H9 (cell line): Measurements from ENCODE around the gene FAM222B. TPM values are rescaled to one million over a fixed set of nuclear protein-coding genes. Genes with fewer than 3 reads are reported as not detected.

Experiments used
- DNase-seq: peaks from one replicate; pipeline ENCODE4 v3.0.0-alpha.2; 2017
- H2AFZ ChIP-seq: one replicate; pipeline ENCODE4 v1.6.1; 2013; ENCODE audit warnings: mild to moderate bottlenecking, low read length, control low read depth, moderate library complexity
- H2AK5ac ChIP-seq: 2 replicates; pipeline ENCODE4 v1.6.1; 2013; ENCODE audit warnings: low read length, control low read depth, mixed read lengths; ENCODE audit not compliant: insufficient read length
- H2BK120ac ChIP-seq: one replicate; pipeline ENCODE4 v1.6.1; 2013; ENCODE audit warnings: low read depth, mild to moderate bottlenecking, low read length, control low read depth, inconsistent platforms; ENCODE audit not compliant: poor library complexity, severe bottlenecking
- H2BK12ac ChIP-seq: 2 replicates; pipeline ENCODE4 v1.6.1; 2013; ENCODE audit warnings: low read length, control low read depth, mixed read lengths, low read depth; ENCODE audit not compliant: insufficient read length
- H2BK15ac ChIP-seq: 2 replicates; pipeline ENCODE4 v1.6.1; 2013; ENCODE audit warnings: low read depth, low read length, control low read depth
- H2BK20ac ChIP-seq: one replicate; pipeline ENCODE4 v1.6.1; 2013; ENCODE audit warnings: low read depth, mild to moderate bottlenecking, low read length, control low read depth, inconsistent platforms; ENCODE audit not compliant: poor library complexity, severe bottlenecking
- H2BK5ac ChIP-seq: 2 replicates; pipeline ENCODE4 v1.6.1; 2013; ENCODE audit warnings: low read length, control low read depth, mixed read lengths; ENCODE audit not compliant: insufficient read length
- H3K14ac ChIP-seq: 2 replicates; pipeline ENCODE4 v1.6.1; 2013; ENCODE audit warnings: low read length, control low read depth; ENCODE audit not compliant: insufficient read depth
- H3K18ac ChIP-seq: 2 replicates; pipeline ENCODE4 v1.6.1; 2013; ENCODE audit warnings: low read depth, mild to moderate bottlenecking, mixed read lengths, low read length, control low read depth; ENCODE audit not compliant: insufficient read length
- H3K23ac ChIP-seq: 2 replicates; pipeline ENCODE4 v1.6.1; 2013; ENCODE audit warnings: low read length, control low read depth, mixed read lengths, low read depth; ENCODE audit not compliant: insufficient read length
- H3K23me2 ChIP-seq: 2 replicates; pipeline ENCODE4 v1.6.1; 2013; ENCODE audit warnings: low read depth, mild to moderate bottlenecking, mixed read lengths, low read length, control low read depth; ENCODE audit not compliant: insufficient read length, poor library complexity, severe bottlenecking
- H3K27ac ChIP-seq: 2 replicates; pipeline ENCODE4 v1.5.1; 2013; ENCODE audit warnings: low read length, control low read depth, mixed read lengths, low read depth; ENCODE audit not compliant: insufficient read length
- H3K27me3 ChIP-seq: 2 replicates; pipeline ENCODE4 v1.6.1; 2013; ENCODE audit warnings: low read length, control low read depth, inconsistent platforms; ENCODE audit not compliant: insufficient read depth
- H3K4ac ChIP-seq: 2 replicates; pipeline ENCODE4 v1.6.1; 2013; ENCODE audit warnings: low read depth, mild to moderate bottlenecking, control low read depth, inconsistent platforms, low read length, moderate library complexity
- H3K4me1 ChIP-seq: 2 replicates; pipeline ENCODE4 v1.6.1; 2013; ENCODE audit warnings: low read length, control low read depth, inconsistent platforms; ENCODE audit not compliant: insufficient read depth
- H3K4me2 ChIP-seq: 2 replicates; pipeline ENCODE4 v1.6.1; 2013; ENCODE audit warnings: low read length, control low read depth, mixed read lengths; ENCODE audit not compliant: insufficient read length, insufficient read depth
- H3K56ac ChIP-seq: 2 replicates; pipeline ENCODE4 v1.6.1; 2013; ENCODE audit warnings: low read depth, mild to moderate bottlenecking, mixed read lengths, low read length, control low read depth; ENCODE audit not compliant: insufficient read length
- H3K79me1 ChIP-seq: 2 replicates; pipeline ENCODE4 v1.6.1; 2013; ENCODE audit warnings: low read depth, mild to moderate bottlenecking, moderate library complexity, low read length, control low read depth, inconsistent platforms; ENCODE audit not compliant: insufficient read depth, poor library complexity, severe bottlenecking
- H3K79me2 ChIP-seq: 2 replicates; pipeline ENCODE4 v1.6.1; 2013; ENCODE audit warnings: low read length, control low read depth, inconsistent platforms; ENCODE audit not compliant: insufficient read depth
- H3K9ac ChIP-seq: 2 replicates; pipeline ENCODE4 v1.6.1; 2013; ENCODE audit warnings: low read length, control low read depth, mixed read lengths; ENCODE audit not compliant: insufficient read length; ENCODE audit errors: extremely low read depth
- H3K9me3 ChIP-seq: one replicate; pipeline ENCODE4 v1.6.1; 2013; ENCODE audit warnings: low read depth, low read length, inconsistent platforms; ENCODE audit not compliant: control insufficient read depth
- H3T11ph ChIP-seq: one replicate; pipeline ENCODE4 v1.6.1; 2013; ENCODE audit warnings: mild to moderate bottlenecking, low read length, control low read depth, inconsistent platforms
- H4K20me1 ChIP-seq: one replicate; pipeline ENCODE4 v1.6.1; 2013; ENCODE audit not compliant: control insufficient read depth, insufficient read length, insufficient read depth
- H4K5ac ChIP-seq: 2 replicates; pipeline ENCODE4 v1.6.1; 2013; ENCODE audit warnings: low read depth, mild to moderate bottlenecking, mixed read lengths, low read length, control low read depth; ENCODE audit not compliant: insufficient read length
- H4K8ac ChIP-seq: replicated peaks from 2 replicates; pipeline ENCODE4 v1.6.1; 2013; ENCODE audit warnings: low read length, control low read depth, mixed read lengths, low read depth; ENCODE audit not compliant: insufficient read length
- H4K91ac ChIP-seq: 2 replicates; pipeline ENCODE4 v1.6.1; 2013; ENCODE audit warnings: low read depth, mild to moderate bottlenecking, moderate library complexity, mixed read lengths, low read length, control low read depth; ENCODE audit not compliant: insufficient read length
- H3K27ac Mint-ChIP-seq, 3 experiments: 2 replicates in 2 of 3; 3 replicates in 1 of 3; pipeline ENCODE4 v1.8.0; 2020 to 2021; ENCODE audit warnings: mixed read lengths in 3 of 3, mild to moderate bottlenecking in 1 of 3, moderate library complexity in 1 of 3
- H3K27me3 Mint-ChIP-seq: 2 replicates; pipeline ENCODE4 v1.8.0; 2021; ENCODE audit warnings: low read depth, mild to moderate bottlenecking, moderate library complexity, mixed read lengths
- H3K36me3 Mint-ChIP-seq, 3 experiments: 2 replicates in 2 of 3; 3 replicates in 1 of 3; pipeline ENCODE4 v1.8.0; 2020 to 2021; ENCODE audit warnings: low read depth in 3 of 3, mixed read lengths in 3 of 3; ENCODE audit not compliant: insufficient read depth in 1 of 3
- H3K4me1 Mint-ChIP-seq, 2 experiments: 2 replicates each; pipeline ENCODE4 v1.8.0; 2020; ENCODE audit warnings: mixed read lengths in 2 of 2
- H3K4me3 Mint-ChIP-seq, 2 experiments: 2 replicates in 1 of 2; 3 replicates in 1 of 2; pipeline ENCODE4 v1.8.0; 2020 to 2021; ENCODE audit warnings: mild to moderate bottlenecking in 2 of 2, mixed read lengths in 2 of 2, moderate library complexity in 1 of 2
- H3K9me3 Mint-ChIP-seq, 2 experiments: 2 replicates in 1 of 2; 3 replicates in 1 of 2; pipeline ENCODE4 v1.8.0; 2020; ENCODE audit warnings: mild to moderate bottlenecking in 2 of 2, mixed read lengths in 2 of 2, moderate library complexity in 1 of 2
- WGBS: extraction: QIAGEN DNeasy Blood & Tissue Kit; methylation state at CpG from one replicate; pipeline ENCODE4 v1.1.7; 2013; ENCODE audit warnings: missing lambda C conversion rate, low lambda C conversion rate, mixed read lengths; ENCODE audit not compliant: insufficient read length; ENCODE audit errors: extremely low coverage; 5-methylcytosine and 5-hydroxymethylcytosine counted together
- total RNA-seq: library from RNA; stranded (reverse); gene quantifications from 2 replicates; pipeline ENCODE4 v1.2.1, GENCODE V29; 2021
- TF ChIP-seq, protein P1 (sequence below): fragments of 200-600 bp; sonication (generic); conservative IDR thresholded peaks from 3 replicates; pipeline ENCODE4 v1.8.0; 2021; ENCODE audit warnings: antibody characterized with exemption, mild to moderate bottlenecking

FAM222B gene
- total RNA-seq, 1 experiment from 2014 or later, result 76.1 TPM

DNA sequence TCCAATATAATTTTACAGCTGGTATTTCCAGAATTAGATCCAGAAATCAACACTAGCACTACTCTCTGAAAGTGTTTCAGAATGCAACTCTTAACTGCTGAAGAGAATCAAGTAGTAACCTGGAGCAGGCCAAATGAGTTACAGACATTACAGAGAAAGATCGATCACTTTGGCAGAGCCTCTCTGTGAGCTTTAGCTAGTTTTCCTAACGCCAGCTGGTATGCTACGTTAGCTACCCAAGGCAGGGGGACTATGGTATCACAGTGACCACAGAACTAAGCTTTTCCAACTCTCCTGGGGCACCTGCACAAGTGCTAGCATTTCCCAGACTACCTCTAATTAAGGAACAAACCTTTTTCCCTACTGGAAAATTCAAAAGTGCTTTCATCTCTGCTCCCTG is 68.4 kb downstream of the FAM222B start:
- Histone ChIP-seq H3K27me3 (no peaks in the 10 kb centered on the region), H2BK12ac (no peak overlapping the region), H2BK15ac (no peak overlapping the region), H3K23me2 (no peaks in the 10 kb centered on the region), H4K5ac (no peak overlapping the region), H3K79me2 (peaks cover 10% of the 10 kb centered on the region; the same call in 1 of the 2 replicates), H3K9me3 (no peaks in the 10 kb centered on the region), H3K56ac (no peak overlapping the region), H4K20me1 (no peaks in the 10 kb centered on the region), H3K79me1 (no peaks in the 10 kb centered on the region), H2BK120ac (no peak overlapping the region), H3T11ph (no peak overlapping the region), H3K23ac (no peak overlapping the region), H3K18ac (no peak overlapping the region), H3K14ac (no peak overlapping the region), H3K4ac (no peak overlapping the region), H3K9ac (peak overlapping the region; percentile 50), H2BK20ac (no peak overlapping the region), H4K8ac (no peak overlapping the region), H2AK5ac (no peak overlapping the region), H3K27ac (no peak overlapping the region), H3K4me1 (no peaks in the 10 kb centered on the region), H2BK5ac (no peak overlapping the region), H2AFZ (no peak overlapping the region), H4K91ac (no peak overlapping the region), H3K4me2 (no peak overlapping the region)
- WGBS, result no CpG with 5 or more reads among the region's 3 CpGs
- H3K36me3 Mint-ChIP-seq, result peaks cover 16 to 34% (median 28%) of the 10 kb centered on the region in 3 experiments
- peaks cover 0 to 13% of the 10 kb centered on the region in 2 experiments; a peak in 2 of 4 replicates for H3K4me1 Mint-ChIP-seq
- no peaks in the 10 kb centered on the region for H3K27me3 Mint-ChIP-seq
- no peak for DNase-seq
- TF ChIP-seq, protein P1, sequence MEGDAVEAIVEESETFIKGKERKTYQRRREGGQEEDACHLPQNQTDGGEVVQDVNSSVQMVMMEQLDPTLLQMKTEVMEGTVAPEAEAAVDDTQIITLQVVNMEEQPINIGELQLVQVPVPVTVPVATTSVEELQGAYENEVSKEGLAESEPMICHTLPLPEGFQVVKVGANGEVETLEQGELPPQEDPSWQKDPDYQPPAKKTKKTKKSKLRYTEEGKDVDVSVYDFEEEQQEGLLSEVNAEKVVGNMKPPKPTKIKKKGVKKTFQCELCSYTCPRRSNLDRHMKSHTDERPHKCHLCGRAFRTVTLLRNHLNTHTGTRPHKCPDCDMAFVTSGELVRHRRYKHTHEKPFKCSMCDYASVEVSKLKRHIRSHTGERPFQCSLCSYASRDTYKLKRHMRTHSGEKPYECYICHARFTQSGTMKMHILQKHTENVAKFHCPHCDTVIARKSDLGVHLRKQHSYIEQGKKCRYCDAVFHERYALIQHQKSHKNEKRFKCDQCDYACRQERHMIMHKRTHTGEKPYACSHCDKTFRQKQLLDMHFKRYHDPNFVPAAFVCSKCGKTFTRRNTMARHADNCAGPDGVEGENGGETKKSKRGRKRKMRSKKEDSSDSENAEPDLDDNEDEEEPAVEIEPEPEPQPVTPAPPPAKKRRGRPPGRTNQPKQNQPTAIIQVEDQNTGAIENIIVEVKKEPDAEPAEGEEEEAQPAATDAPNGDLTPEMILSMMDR, result no peak
- no peaks in the 10 kb centered on the region; a peak in 1 of 5 replicates for H3K9me3 Mint-ChIP-seq
- H3K4me3 Mint-ChIP-seq, result no peak overlapping the region
- H3K27ac Mint-ChIP-seq, result peak overlapping the region; percentile 36 to 94 (median 81); a peak in 5 of 7 replicates
